ENCODE measurements around the gene SLC5A5. TPM values are rescaled to one million over a fixed set of nuclear protein-coding genes. Genes with fewer than 3 reads are reported as not detected.
A peak's percentile ranks its signal among the peaks of the same experiment; 100 is the strongest.
"Not testable (repeated sequence)": the region's sequence is repeated elsewhere in the genome, so short reads cannot be mapped to it uniquely, and the experiment has no call there.

Gene SLC5A5
- total RNA-seq, 1 donor from 2014 or later, result not detected

DNA sequence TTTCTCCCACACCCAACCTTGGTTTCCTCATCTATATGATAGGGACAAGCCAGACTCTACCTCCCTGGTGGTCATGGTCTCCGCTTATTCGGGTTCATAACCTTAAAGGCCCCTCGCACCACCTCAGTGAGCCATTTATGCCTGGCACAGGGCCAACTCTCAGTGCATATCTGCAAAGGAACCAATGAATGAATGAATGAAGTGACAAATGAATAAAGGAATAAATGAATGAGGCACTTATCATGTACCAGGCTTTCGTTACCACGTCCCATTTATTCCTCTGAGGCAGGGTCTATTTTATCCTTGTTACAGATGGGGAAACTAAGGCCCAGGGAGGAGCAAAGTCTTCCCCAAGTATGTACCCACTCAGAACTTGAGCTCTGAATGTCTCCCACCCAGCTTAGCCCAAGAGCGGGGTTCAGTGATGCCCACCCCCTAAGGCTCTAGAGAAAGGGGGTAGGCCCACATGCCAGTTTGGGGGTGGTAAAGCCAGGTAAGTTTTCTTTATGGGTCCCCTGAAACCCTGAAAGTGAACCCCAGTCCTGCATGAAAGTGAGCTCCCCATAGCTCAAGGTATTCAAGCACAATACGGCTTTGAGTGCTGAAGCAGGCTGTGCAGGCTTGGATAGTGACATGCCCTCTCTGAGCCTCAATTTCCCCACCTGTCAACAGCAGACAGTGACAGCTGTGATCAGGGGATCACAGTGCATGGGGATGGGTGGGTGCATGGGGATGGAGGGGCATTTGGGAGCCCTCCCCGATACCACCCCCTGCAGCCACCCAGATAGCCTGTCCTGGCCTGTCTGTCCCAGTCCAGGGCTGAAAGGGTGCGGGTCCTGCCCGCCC, 490 bp upstream of the SLC5A5 start:
- DNase-seq (ENCODE audit: low read depth, low spot score), result no peak

DNA sequence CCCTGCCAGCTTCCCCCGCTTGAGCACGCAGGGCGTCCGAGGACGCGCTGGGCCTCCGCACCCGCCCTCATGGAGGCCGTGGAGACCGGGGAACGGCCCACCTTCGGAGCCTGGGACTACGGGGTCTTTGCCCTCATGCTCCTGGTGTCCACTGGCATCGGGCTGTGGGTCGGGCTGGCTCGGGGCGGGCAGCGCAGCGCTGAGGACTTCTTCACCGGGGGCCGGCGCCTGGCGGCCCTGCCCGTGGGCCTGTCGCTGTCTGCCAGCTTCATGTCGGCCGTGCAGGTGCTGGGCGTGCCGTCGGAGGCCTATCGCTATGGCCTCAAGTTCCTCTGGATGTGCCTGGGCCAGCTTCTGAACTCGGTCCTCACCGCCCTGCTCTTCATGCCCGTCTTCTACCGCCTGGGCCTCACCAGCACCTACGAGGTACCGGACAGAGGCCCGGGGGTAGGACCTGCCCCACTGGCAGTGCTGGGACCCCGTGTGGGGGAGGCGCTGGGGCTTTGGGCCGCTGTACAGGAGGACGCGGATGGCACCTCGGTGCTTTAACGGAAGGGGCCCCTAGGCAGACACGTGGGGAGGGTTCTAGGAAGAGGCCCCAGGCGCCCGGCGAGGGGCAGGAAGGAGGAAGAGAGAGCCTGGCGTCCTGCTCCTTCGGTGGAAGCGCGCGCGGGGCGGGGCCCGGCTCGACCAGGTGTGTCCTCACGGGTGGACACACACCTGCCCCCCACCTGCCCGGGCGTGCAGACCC, 681 bp downstream of the SLC5A5 start:
- no peak for DNase-seq (ENCODE audit: low read depth, low spot score)

DNA sequence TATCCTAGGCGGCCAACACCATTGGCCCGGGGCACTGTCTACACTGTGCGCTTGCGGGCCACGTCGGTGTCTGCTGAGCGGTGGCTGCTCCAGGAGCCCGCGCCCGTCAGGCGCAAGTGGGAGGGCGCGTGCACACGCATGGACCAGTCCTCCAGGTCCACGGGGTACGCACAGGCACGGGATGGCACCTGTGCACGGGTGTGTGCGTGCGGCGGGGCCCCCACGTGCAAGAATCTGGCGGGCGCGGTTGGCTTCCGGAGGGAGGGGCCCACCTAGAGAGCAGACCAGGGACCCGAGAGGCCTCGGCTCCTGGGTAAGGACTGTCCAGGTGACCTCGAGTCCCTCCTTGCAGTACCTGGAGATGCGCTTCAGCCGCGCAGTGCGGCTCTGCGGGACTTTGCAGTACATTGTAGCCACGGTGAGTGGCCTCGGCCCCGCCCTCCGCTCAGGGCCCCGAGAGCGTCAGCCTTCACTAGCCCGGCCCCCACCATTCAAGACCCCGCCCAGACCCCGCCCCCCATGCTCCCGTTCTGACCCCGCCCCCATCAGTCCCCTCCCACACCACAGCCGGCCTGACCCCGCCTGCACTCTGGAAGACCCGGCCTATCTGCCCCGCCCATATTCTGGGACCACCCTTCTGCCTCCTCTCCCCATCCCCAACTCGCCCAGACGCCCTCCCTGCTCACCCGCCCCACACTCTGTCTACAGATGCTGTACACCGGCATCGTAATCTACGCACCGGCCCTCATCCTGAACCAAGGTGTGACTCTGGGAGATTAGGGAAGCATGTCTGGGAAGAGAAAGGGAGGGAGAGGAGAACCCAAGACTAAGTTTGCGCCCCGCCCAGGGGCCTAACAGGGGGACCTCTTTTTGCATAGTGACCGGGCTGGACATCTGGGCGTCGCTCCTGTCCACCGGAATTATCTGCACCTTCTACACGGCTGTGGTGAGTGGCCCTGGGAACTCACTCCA, 2.3 kb downstream of the SLC5A5 start:
- no peak for DNase-seq (ENCODE audit: low read depth, low spot score)

DNA sequence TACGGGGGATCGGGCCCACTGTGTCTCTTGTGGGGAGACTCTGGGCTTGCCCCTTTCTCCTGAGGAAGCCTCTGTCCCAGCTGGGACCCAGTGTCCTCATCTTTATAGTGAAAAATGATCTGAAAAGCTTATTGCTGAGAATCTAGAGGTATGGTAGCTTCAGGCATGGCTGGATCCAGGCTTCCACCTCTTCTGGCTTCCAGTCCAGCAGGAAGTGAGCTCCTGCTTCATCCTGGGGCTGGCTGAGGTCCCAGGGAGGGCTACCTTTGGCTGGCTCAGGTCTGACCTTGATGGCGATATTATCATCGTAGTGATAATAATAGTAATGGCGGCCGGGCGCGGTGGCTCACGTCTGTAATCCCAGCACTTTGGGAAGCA, 3.0 kb downstream of the SLC5A5 start:
- no peak for DNase-seq (ENCODE audit: low read depth, low spot score)

DNA sequence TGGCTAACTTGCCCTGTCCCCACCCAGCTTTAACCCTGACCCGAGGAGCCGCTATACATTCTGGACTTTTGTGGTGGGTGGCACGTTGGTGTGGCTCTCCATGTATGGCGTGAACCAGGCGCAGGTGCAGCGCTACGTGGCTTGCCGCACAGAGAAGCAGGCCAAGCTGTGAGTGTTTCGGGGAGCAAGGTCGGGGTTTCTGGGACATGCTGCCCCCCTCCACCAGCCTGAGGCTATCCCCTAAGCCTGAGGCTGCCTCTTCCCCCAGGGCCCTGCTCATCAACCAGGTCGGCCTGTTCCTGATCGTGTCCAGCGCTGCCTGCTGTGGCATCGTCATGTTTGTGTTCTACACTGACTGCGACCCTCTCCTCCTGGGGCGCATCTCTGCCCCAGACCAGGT, 6.0 kb downstream of the SLC5A5 start:
- no peak for DNase-seq (ENCODE audit: low read depth, low spot score)

DNA sequence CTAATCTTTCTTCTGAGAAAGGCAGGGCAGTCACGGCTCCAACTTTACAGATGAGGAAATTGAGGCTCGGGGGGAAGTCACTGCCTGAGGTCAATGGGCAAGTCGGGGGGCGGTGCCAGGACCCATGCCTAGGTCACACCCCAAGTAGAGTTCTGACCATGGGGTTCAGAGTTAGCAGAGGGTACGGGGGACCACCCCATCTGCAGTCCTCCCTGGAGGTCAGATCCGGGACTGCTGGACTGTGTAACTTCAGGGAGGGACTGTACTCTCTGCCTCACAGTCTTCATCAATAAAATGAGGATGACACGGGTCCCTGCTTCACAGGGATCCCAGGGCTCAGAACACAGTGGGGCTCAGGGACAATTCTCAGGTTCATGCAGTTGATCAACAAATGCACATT, 7.7 kb downstream of the SLC5A5 start:
- no peak for DNase-seq (ENCODE audit: low read depth, low spot score)

DNA sequence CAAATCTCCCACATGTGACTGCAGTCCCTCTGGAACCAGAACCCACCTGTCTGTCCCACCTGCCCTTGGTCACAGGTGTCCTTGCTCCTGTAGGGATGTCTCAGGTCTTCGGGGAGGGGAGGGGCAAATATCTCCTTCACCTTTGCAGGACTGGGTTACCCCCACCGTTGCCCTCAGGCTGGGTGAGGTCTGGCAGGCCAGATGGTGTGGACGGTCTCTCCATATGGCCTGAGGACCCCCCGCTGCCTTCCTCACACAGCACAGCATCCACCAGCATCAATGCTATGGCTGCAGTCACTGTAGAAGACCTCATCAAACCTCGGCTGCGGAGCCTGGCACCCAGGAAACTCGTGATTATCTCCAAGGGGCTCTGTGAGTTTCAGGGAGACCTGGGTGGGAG, 10.0 kb downstream of the SLC5A5 start:
- DNase-seq (ENCODE audit: low read depth, low spot score), result no peak

DNA sequence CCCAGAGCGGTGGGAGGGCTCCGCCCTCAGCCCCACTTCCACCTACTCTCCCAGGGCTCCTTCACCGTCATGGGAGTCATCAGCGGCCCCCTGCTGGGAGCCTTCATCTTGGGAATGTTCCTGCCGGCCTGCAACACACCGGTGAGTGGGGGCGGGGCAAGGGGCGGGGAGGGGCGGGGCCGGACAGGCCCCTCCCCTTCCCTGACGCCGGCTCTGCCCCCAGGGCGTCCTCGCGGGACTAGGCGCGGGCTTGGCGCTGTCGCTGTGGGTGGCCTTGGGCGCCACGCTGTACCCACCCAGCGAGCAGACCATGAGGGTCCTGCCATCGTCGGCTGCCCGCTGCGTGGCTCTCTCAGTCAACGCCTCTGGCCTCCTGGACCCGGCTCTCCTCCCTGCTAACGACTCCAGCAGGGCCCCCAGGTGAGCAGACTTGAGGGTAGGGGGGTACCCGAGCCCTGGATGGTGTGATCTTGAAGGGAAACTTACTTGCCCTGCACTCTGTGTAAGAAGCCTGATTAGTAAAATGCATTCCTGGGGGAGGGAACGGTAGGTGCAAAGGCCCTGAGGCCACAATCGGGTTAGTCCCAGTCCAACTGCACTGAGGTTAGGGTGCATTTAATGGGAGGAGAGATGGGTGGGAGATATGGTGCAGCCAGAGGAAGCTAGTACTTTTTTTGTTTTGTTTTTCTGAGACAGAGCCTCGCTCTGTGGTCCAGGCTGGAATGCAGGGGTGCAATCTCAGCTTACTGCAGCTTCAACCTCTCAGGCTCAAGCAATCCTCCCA, 12.1 kb downstream of the SLC5A5 start:
- DNase-seq (ENCODE audit: low read depth, low spot score), result no peak

DNA sequence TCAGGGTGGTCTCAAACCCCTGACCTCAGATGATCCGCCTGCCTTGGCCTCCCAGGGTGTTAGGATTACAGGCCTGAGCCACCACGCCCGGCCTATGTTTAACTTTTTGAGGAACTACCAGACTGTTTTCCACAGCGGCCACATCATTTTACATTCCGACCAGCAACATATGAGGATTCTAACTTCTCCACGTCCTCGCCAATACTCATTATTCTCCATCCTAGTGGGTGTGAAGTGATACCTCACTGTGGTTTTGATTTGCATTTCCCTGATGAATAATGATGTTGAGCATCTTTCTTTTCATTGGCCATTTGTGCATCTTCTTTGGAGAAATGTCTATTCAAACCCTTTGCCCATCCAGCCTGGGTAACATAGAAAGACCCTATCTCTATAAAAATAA, 14.8 kb downstream of the SLC5A5 start:
- no peak for DNase-seq (ENCODE audit: low read depth, low spot score)

DNA sequence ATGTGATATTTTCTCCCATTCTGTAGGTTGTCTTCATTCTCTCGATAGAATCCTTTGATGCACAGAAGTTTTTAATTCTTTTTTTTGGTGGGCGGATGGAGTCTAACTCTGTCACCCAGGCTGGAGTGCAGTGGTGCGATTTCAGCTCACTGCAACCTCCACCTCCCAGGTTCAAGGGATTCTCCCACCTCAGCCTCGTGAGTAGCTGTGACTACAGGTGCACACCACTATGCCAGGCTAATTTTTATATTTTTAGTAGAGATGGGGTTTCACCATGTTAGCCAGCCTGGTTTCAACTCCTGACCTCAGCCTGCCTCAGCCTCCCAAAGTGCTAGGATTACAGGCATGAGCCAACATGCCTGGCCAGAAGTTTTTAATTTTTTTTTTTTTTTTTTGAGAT, 15.5 kb downstream of the SLC5A5 start:
- DNase-seq (ENCODE audit: low read depth, low spot score), result not testable (repeated sequence)

DNA sequence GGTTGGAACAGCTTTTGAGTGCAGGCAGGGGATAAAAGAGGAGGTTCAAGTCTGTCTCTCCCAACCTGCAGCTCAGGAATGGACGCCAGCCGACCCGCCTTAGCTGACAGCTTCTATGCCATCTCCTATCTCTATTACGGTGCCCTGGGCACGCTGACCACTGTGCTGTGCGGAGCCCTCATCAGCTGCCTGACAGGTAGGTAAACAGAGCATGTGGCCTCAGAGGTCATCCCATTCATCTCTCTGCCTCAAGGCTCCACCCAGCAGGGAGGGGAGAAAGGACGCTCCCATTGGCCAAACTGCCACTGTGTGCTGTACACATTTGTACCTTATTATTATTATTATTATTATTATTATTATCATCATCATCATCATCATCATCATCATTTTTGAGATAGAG, 16.5 kb downstream of the SLC5A5 start:
- no peak for DNase-seq (ENCODE audit: low read depth, low spot score)

DNA sequence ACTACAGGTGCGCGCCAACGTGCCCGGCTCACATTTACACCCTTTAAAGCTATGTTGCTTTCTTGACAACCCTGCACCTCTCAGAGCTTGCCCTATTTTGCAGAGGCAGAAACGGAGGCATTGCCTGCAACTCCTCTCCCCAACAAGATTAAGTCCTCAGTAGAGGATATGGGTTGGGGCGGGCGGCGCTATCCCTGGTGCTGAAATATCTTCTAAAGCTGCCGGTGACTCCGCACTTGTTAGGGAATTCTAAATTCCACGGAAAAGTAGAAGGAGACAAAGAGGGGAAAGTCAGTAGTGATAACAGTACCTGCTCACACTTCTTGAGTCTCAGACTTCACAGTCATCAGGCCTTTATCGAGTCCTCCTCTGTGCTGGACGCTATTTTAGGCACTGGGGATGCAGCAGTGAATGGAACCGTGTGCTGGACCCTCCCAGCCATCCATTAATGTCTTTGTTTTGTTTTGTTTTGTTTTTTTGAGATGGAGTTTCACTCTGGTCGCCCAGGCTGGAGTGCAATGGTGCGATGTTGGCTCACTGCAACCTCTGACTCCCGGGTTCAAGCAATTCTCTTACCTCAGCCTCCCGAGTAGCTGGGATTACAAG, 18.0 kb downstream of the SLC5A5 start:
- DNase-seq (ENCODE audit: low read depth, low spot score), result peak; percentile 15

DNA sequence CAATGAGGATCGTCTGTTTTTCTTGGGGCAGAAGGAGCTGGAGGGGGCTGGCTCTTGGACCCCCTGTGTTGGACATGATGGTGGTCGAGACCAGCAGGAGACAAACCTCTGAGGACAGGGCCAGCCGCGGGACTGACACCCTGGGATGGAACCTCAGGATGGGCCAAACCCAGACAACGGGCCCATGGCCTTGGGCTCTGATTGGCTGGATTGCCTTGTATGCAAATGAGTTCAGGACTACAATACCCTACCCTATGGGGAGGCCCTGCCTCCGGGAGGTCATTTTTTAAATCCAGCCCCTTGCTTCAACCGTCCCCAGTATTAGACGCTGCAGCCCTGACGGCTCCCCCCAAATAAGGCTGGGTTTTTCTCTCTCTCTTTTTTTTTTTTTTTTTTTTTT, 22.0 kb downstream of the SLC5A5 start:
- no peak for DNase-seq (ENCODE audit: low read depth, low spot score)

DNA sequence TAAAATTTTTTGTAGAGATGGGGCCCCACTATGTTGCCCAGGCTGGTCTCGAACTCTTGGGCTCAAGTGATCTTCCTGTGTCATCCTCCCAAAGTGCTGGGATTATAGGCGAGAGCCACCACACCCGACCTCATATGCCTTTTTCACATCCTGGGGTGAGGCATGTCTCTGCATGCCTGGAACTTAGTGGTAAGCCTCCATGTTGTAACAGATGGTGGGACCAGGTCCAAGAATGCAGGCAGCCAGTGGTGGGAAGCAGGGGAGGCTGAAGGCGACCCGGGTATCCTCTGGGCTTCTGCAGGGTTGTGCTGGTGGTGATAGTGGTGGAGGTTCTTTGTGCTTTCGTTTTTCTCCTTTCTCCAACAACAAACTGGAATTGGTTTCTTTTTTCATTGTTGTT, 31.0 kb downstream of the SLC5A5 start:
- DNase-seq (ENCODE audit: low read depth, low spot score), result no peak

DNA sequence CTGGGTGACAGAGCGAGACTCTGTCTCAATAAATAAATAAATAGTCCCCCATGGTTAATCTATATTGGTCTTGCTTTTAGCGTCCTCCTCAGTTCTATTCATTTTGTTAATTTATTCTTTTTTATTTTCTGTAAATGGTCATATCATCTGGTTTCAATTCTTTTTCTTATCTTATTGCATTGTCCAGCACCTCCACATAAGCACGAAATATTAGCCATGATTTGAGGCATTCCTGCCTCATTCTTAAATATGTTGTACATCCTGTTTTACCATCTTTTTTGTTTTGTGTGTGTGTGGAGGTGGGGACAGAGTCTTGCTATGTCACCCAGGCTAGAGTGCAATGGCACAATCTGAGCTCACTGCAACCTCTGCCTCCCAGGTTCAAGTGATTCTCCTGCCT, 36.5 kb downstream of the SLC5A5 start:
- DNase-seq (ENCODE audit: low read depth, low spot score), result no peak

DNA sequence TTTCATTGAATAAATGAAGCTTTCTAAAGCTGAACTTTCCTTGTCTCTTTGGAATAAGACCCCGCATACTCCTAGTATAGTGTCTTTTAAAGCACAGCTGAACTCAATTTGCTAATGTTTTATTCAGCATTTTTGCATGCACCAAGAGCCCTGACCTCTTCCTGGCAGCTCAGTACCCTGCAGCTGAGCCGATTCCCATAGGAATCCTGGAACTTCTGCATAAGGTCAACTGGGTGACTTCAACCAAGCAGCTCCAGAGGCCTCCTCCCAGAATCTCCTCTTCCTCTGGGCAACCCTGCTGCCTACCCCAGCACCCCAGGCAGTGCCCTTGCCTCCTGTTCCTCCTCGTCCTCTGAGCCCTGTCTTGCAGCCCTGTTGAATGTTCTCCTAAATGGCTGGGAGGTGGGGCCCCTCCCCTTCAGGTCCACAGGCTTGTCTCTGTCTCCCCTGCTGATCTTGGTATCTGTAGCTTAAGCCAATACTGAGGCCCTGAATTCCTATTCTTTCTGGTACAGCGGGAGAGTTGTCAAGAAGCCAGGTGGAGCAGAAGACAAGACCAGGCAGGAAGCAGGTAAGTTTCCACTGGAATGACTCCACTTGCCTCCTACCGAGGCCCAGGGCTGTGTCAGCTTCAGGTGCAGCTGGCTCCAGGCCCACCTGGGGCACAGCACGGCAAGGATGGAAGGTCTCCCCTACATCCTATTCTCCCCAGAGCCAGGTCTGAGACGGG, 37.4 kb downstream of the SLC5A5 start:
- no peak for DNase-seq (ENCODE audit: low read depth, low spot score)

DNA sequence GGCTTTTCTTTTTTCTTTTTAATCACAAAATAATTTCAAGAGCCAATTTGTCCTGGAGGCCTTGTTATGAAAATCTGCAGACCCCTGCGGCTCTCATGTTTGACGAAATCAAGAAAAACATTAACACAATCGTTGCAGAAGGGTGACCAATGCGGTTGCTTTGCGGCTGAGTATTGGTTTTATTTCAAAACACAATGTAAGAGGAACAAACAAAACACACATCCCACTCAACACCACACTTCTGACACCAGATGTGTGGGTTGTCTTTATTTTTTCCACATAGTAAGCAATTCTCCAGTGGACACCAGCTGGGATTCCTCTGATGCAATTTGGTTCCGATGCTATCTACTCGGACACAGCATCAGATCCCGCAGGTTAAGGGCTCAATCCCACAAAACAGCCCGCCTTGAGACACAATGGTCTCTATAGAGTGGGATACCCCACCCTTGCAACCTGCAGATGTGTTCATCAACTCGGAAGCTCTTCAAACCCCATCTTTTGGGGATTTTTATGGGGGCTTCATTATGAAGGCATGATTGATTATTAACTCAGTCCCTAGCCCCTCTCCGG, 39.1 kb downstream of the SLC5A5 start:
- no peak for DNase-seq (ENCODE audit: low read depth, low spot score)

DNA sequence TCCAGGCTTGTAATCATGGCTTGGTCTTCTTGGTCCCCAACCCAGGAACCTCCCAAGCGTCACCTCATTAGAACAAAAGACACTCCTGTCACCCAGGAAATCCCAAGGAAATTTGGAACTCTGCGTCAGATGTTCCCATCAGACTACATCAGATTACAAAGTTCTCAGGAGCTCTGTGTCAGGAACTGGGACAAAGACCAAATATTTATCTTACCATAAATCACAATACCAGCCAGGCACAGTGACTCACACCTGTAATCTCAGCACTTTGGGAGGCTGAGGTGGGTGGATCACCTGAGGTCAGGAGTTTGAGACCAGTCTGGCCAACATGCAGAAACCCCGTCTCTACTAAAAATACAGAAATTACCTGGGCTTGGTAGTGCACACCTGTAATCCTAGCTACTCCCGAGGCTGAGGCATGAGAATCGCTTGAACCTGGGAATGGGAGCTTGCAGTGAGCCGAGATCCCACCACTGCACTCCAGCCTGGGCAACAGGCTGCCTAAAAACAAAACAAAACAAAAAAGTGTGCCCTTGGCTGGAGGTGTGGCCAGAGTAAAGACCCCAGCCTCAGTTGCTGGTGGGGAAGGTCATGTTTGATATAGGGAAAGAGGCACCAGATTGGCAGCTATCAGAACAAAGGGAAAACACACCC, 44.3 kb downstream of the SLC5A5 start:
- DNase-seq (ENCODE audit: low read depth, low spot score), result no peak

DNA sequence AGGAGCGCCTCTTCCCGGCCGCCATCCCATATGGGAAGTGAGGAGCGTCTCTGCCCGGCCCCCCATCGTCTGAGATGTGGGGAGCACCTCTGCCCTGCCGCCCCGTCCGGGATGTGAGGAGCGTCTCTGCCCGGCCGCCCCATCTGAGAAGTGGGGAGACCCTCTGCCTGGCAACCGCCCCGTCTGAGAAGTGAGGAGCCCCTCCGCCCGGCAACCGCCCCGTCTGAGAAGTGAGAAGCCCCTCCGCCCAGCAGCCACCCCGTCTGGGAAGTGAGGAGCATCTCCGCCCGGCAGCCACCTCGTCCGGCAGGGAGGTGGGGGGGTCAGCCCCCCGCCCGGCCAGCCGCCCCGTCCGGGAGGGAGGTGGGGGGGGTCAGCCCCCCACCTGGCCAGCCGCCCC, 46.4 kb downstream of the SLC5A5 start:
- DNase-seq (ENCODE audit: low read depth, low spot score), result not testable (repeated sequence)

Data from pulmonary artery endothelial cell (primary cell).